Measurements from ENCODE around the gene SIGLEC14. TPM values are rescaled to one million over a fixed set of nuclear protein-coding genes. Genes with fewer than 3 reads are reported as not detected.

The SIGLEC14 gene, protein sequence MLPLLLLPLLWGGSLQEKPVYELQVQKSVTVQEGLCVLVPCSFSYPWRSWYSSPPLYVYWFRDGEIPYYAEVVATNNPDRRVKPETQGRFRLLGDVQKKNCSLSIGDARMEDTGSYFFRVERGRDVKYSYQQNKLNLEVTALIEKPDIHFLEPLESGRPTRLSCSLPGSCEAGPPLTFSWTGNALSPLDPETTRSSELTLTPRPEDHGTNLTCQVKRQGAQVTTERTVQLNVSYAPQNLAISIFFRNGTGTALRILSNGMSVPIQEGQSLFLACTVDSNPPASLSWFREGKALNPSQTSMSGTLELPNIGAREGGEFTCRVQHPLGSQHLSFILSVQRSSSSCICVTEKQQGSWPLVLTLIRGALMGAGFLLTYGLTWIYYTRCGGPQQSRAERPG
- total RNA-seq (2022; extraction: Qiagen RNA extraction): 0.05 to 0.10 TPM in 2 of 5 replicates, not detected in the others

DNA sequence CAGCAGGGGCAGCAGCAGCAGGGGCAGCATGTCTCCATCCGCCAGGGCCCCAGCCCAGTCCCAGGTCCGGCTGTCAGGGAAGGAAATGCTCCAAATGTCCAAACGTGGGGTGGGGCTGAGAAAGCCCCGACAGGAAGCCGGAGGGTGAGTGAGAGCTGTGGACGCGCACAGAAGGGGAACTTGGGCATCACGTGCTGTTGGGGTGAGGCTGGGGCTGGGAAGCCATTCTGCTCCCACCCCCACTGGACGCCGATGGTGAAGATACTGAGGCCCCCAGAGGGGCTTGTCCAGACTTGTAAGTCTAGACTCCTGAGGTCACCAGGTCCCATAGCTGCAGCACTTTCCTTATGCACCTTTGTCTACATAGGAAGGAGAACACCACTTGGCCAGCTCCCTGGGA, at the start of gene SIGLEC14:
SIGLEC14 (minus strand) TSS at position 96 of the 400 bp plus-strand sequence; CDS start at position 30, 66 bp downstream.

DNA sequence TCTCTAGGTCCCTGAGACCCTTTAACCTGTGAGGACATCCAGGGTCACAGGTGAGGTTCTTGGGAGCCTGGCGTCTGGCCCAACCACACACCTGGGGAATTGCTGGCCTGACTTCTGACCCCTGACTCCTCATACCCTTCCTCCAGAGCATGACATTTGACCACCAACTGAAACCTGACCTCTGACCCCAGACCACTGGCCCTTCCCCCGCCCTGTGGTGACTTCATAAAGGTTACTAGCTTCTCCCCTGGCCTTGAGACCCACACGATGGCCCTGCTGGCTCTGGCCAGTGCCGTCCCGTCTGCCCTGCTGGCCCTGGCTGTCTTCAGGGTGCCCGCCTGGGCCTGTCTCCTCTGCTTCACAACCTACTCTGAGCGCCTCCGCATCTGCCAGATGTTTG, 46.6 kb upstream of the SIGLEC14 start, which contains the start of gene SPACA6:
SPACA6 (plus strand) TSS at position 71 of the 400 bp plus-strand sequence; CDS start at position 268, 197 bp downstream.

DNA sequence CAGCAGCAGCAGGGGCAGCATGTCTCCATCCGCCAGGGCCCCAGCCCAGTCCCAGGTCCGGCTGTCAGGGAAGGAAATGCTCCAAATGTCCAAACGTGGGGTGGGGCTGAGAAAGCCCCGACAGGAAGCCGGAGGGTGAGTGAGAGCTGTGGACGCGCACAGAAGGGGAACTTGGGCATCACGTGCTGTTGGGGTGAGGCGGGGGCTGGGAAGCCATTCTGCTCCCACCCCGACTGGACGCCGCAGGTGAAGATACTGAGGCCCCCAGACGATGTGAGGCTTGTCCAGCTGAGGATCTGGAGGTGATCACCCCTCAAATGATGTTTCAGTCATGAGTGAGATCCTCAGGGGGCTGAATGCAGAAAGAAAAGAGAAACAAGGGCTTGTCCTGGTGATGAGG, 16.3 kb downstream of the SIGLEC14 start, which contains the start of gene SIGLEC5:
SIGLEC5 (minus strand) TSS at position 87 of the 400 bp plus-strand sequence; CDS start at position 21, 66 bp downstream.

Other genes with a start within 250 kb of the SIGLEC14 start
- 0.03 to 0.08 TPM (median 0.07 TPM) in 3 of 5 replicates, not detected in the others for gene SIGLEC10, start 229.2 kb downstream of the SIGLEC14 start, total RNA-seq (2022; extraction: Qiagen RNA extraction)
- not detected in 5 replicates for gene SIGLEC8, start 188.4 kb downstream of the SIGLEC14 start, total RNA-seq (2022; extraction: Qiagen RNA extraction)
- not detected in 5 replicates for gene CEACAM18, start 168.3 kb downstream of the SIGLEC14 start, total RNA-seq (2022; extraction: Qiagen RNA extraction)
- gene SIGLEC12, start 145.0 kb downstream of the SIGLEC14 start, total RNA-seq (2022; extraction: Qiagen RNA extraction): not detected in 5 replicates
- gene SIGLEC6, start 115.2 kb downstream of the SIGLEC14 start, total RNA-seq (2022; extraction: Qiagen RNA extraction): not detected in 5 replicates
- 3.1 to 4.5 TPM (median 3.9 TPM) in 5 replicates for gene ZNF175, start 75.5 kb downstream of the SIGLEC14 start, total RNA-seq (2022; extraction: Qiagen RNA extraction)
- not detected in 5 replicates for gene SIGLEC5, start 16.4 kb downstream of the SIGLEC14 start, total RNA-seq (2022; extraction: Qiagen RNA extraction)
- 10.0 to 14.7 TPM (median 13.1 TPM) in 5 replicates for gene SPACA6, start 46.5 kb upstream of the SIGLEC14 start, total RNA-seq (2022; extraction: Qiagen RNA extraction)
- gene HAS1, start 77.2 kb upstream of the SIGLEC14 start, total RNA-seq (2022; extraction: Qiagen RNA extraction): 0.06 TPM in 2 of 5 replicates, not detected in the others
- gene FPR1, start 105.1 kb upstream of the SIGLEC14 start, total RNA-seq (2022; extraction: Qiagen RNA extraction): 0.05 to 0.15 TPM (median 0.08 TPM) in 5 replicates
- not detected in 5 replicates for gene FPR2, start 114.4 kb upstream of the SIGLEC14 start, total RNA-seq (2022; extraction: Qiagen RNA extraction)
- gene FPR3, start 148.3 kb upstream of the SIGLEC14 start, total RNA-seq (2022; extraction: Qiagen RNA extraction): not detected in 5 replicates
- gene ZNF577, start 241.1 kb upstream of the SIGLEC14 start, total RNA-seq (2022; extraction: Qiagen RNA extraction): 0.08 to 0.17 TPM (median 0.09 TPM) in 4 of 5 replicates, not detected in the other

All from A549 treated with Hydrocortisone at 1 μM for 4 hours (cell line).